Measurements from ENCODE around the gene GIMAP5. TPM values are rescaled to one million over a fixed set of nuclear protein-coding genes. Genes with fewer than 3 reads are reported as not detected.

Gene GIMAP5
- total and polyA plus RNA-seq, 2 donors (not counting 3 experiments of a cell fraction or from before 2014, with no cell fraction given), result 0.44 to 18.9 TPM

GRCh38 chr7:150778014-150778737, 41.0 kb downstream of the GIMAP5 start:
- ChIA-PET POLR2A (no interaction called here), CTCF (interaction anchor here (0.5 to 2.1 kb wide), 39 partner anchors 9 to 466 kb away, joined by 3 to 30 read pairs (median 4); partner anchors contain the start of gene GIMAP1)
- Histone ChIP-seq H3K4me2 (ENCODE audit: insufficient read depth, low read length) (no peak overlapping the region), H3K4me1 (ENCODE audit: control insufficient read depth, extremely low read depth, insufficient read depth, low read length) (no peaks in the 10 kb centered on the region), H3K27me3 (ENCODE audit: control insufficient read depth in 2 of 2, insufficient read depth in 2 of 2, low read length in 2 of 2) (peaks cover 10 to 13% of the 10 kb centered on the region in 2 experiments), H3K9me1 (replicated peaks; ENCODE audit: control insufficient read depth, extremely low read depth, insufficient read depth, low read length) (no peaks in the 10 kb centered on the region), H3K9me3 (replicated peaks; ENCODE audit: control insufficient read depth, insufficient read depth, low read length) (no peaks in the 10 kb centered on the region), H3K27ac (ENCODE audit: insufficient read depth, low read depth, low read length) (no peak overlapping the region), H3K79me2 (ENCODE audit: control insufficient read depth, insufficient read depth, low read length) (no peaks in the 10 kb centered on the region), H2AFZ (ENCODE audit: low read depth, low read length) (no peak overlapping the region), H3K9ac (replicated peaks; ENCODE audit: extremely low read depth, insufficient read depth, low read length) (no peak overlapping the region), H4K20me1 (replicated peaks; ENCODE audit: control insufficient read depth, extremely low read depth, insufficient read depth, low read length) (no peaks in the 10 kb centered on the region), H3K36me3 (ENCODE audit: control insufficient read depth in 2 of 2, extremely low read depth in 1 of 2, insufficient read depth in 2 of 2, low read length in 2 of 2) (no peaks in the 10 kb centered on the region), H3K4me3 (replicated peaks in 1 of 3; ENCODE audit: insufficient read depth in 1 of 3, low read depth in 1 of 3, low read length in 3 of 3) (no peak overlapping the region)
- intact Hi-C loops (cut with micrococcal nuclease) (loop anchor here (1.0 kb wide), 4 partner anchors 99 to 330 kb away; no protein-coding TSS in a partner anchor), dilution Hi-C loops (cut with MboI; ENCODE audit: extremely low pct_ligation_motif_present, low sequenced_read_pairs) (no loop called here)
- no peak for TF ChIP-seq EZH2 (IDR thresholded peaks at IDR 0.05; ENCODE audit: borderline replicate concordance, low read depth, low read length, severe bottlenecking)
- TF ChIP-seq POLR2AphosphoS5 (IDR thresholded peaks at IDR 0.05; ENCODE audit: insufficient read depth, low read depth, low read length), result no peak
- TF ChIP-seq POLR2A (IDR thresholded peaks at IDR 0.05; ENCODE audit: low read depth, low read length), result no peak
- no peak for TF ChIP-seq MAX (IDR thresholded peaks at IDR 0.05; ENCODE audit: insufficient read depth, insufficient read length)
- TF ChIP-seq GATA2 (IDR thresholded peaks at IDR 0.05; ENCODE audit: insufficient read depth, insufficient read length, low read depth, low read length), result no peak
- TF ChIP-seq CTCF (IDR thresholded peaks at IDR 0.05; ENCODE audit: extremely low read depth in 1 of 2, insufficient read depth in 1 of 2, low read depth in 1 of 2, low read length in 2 of 2), result no peak
- no peak for TF ChIP-seq FOS (IDR thresholded peaks at IDR 0.05; ENCODE audit: borderline replicate concordance, insufficient read depth, low read length)
- no peak for TF ChIP-seq MYC (IDR thresholded peaks at IDR 0.05; ENCODE audit: low read depth, low read length)
- no peak for TF ChIP-seq JUN (IDR thresholded peaks at IDR 0.05; ENCODE audit: borderline replicate concordance, insufficient read depth, insufficient read length, low read depth)
- DNase-seq (ENCODE audit: low read depth, low spot score) (no peak), FAIRE-seq (no peak)
- BruUV-seq (replicated peaks), result no TSS peak

All from endothelial cell of umbilical vein (primary cell).